GM12892 (cell line): ENCODE data around the gene GINM1.
A peak's percentile ranks its signal among the peaks of the same experiment; 100 is the strongest.

Experiments used
- DNase-seq: peaks from one replicate; pipeline ENCODE4 v3.0.0; 2011; ENCODE audit not compliant: insufficient read length
- FAIRE-seq: peaks from 2 replicates; lab custom pipeline; 2011; peaks lifted over from hg19 to GRCh38; lab: Jason Lieb, UNC
- POLR2A ChIP-seq: IDR thresholded peaks from 2 replicates; pipeline ENCODE4 v1.6.1; 2011; ENCODE audit warnings: low read depth, low read length, control low read depth
- POLR2AphosphoS5 ChIP-seq: IDR thresholded peaks from 2 replicates; pipeline ENCODE4 v1.6.1; 2011; ENCODE audit warnings: low read depth, low read length, control low read depth
- TAF1 ChIP-seq: IDR thresholded peaks from 2 replicates; pipeline ENCODE4 v1.6.1; 2011; ENCODE audit warnings: low read depth, mild to moderate bottlenecking, control low read depth, low read length, borderline replicate concordance

The GINM1 gene

GRCh38 chr6:149614337-149614736 is 48.2 kb downstream of the GINM1 start:
- no peak for FAIRE-seq
- TF ChIP-seq POLR2AphosphoS5: no peak
- no peak for TF ChIP-seq POLR2A
- no peak for TF ChIP-seq TAF1
- DNase-seq: no peak

- DNase-seq (no peak), FAIRE-seq (no peak)
- TF ChIP-seq TAF1 (no peak), POLR2AphosphoS5 (no peak), POLR2A (no peak)
These were observed 49.6 kb downstream of the GINM1 start for GRCh38 chr6:149615805-149616204.

GRCh38 chr6:149627672-149628071 is 61.5 kb downstream of the GINM1 start:
- FAIRE-seq: no peak
- no peak for TF ChIP-seq POLR2A
- TF ChIP-seq POLR2AphosphoS5: no peak
- TF ChIP-seq TAF1: no peak
- no peak for DNase-seq

- DNase-seq: no peak
- peak; percentile 85 for FAIRE-seq
- TF ChIP-seq POLR2AphosphoS5 (no peak), TAF1 (no peak), POLR2A (no peak)
These were observed 62.8 kb downstream of the GINM1 start for GRCh38 chr6:149628875-149629510.

GRCh38 chr6:149634315-149634714 is 68.1 kb downstream of the GINM1 start:
- DNase-seq (no peak), FAIRE-seq (no peak)
- no peak for TF ChIP-seq POLR2AphosphoS5
- no peak for TF ChIP-seq POLR2A
- no peak for TF ChIP-seq TAF1

- no peak for FAIRE-seq
- TF ChIP-seq POLR2AphosphoS5 (no peak), TAF1 (no peak), POLR2A (no peak)
- DNase-seq: no peak
These were observed 69.9 kb downstream of the GINM1 start for GRCh38 chr6:149636124-149636523.
